OCI-LY7 (cell line): ENCODE results near the gene TMC1. TPM values are rescaled to one million over a fixed set of nuclear protein-coding genes. Genes with fewer than 3 reads are reported as not detected.

Experiments
- BruUV-seq: library from RNA; stranded (reverse); fragments of 400-500 nt; replicated peaks from 2 replicates; lab custom pipeline; 2021; lab: Mats Ljungman, UMichigan
- CTCF ChIA-PET: fragments of 300-600 bp; sonication (Branson Sonifier 250); formaldehyde crosslinking; loops from one replicate; lab custom pipeline; 2022; ENCODE audit warnings: antibody characterized with exemption; ENCODE audit not compliant: unreplicated experiment; lab: Charles Lee
- POLR2A ChIA-PET: fragments of 300-600 bp; sonication (Branson Sonifier 250); formaldehyde crosslinking; loops from one replicate; lab custom pipeline; 2022; ENCODE audit warnings: antibody characterized with exemption; lab: Charles Lee
- DNase-seq: peaks from one replicate; pipeline ENCODE4 v3.0.0-alpha.2; 2015; ENCODE audit warnings: low spot score
- H2AFZ ChIP-seq: fragments of 200-600 bp; sonication (generic), shearing (Covaris generic); 2 replicates; pipeline ENCODE4 v1.6.1; 2014; ENCODE audit warnings: mild to moderate bottlenecking, antibody characterized with exemption, low read length, moderate library complexity
- H3K27ac ChIP-seq: fragments of 200-600 bp; sonication (generic); 2 replicates; pipeline ENCODE4 v1.5.1; 2014; ENCODE audit warnings: mixed run types, low read depth, mild to moderate bottlenecking, moderate library complexity, low read length, inconsistent platforms; ENCODE audit not compliant: poor library complexity, severe bottlenecking
- H3K36me3 ChIP-seq: fragments of 200-600 bp; sonication (generic); 2 replicates; pipeline ENCODE4 v1.6.1; 2014; ENCODE audit warnings: mild to moderate bottlenecking, antibody characterized with exemption, low read length, moderate library complexity, mixed read lengths; ENCODE audit not compliant: insufficient read depth
- H3K4me1 ChIP-seq: fragments of 200-600 bp; sonication (generic); 2 replicates; pipeline ENCODE4 v1.5.1; 2014; ENCODE audit warnings: mild to moderate bottlenecking, low read length; ENCODE audit not compliant: insufficient read depth, poor library complexity, severe bottlenecking
- H3K4me2 ChIP-seq: fragments of 200-600 bp; sonication (generic); 2 replicates; pipeline ENCODE4 v1.6.1; 2014; ENCODE audit warnings: mild to moderate bottlenecking, low read length
- H3K4me3 ChIP-seq: fragments of 200-600 bp; sonication (generic); 2 replicates; pipeline ENCODE4 v1.5.1; 2014; ENCODE audit warnings: mild to moderate bottlenecking, low read depth, low read length; ENCODE audit not compliant: poor library complexity, severe bottlenecking
- H3K79me2 ChIP-seq: fragments of 200-600 bp; sonication (generic); 2 replicates; pipeline ENCODE4 v1.6.1; 2016; ENCODE audit warnings: low read depth, mild to moderate bottlenecking, low read length, moderate library complexity, mixed read lengths; ENCODE audit not compliant: insufficient read depth
- H3K9me2 ChIP-seq: fragments of 200-600 bp; sonication (generic); 2 replicates; pipeline ENCODE4 v1.6.1; 2016; ENCODE audit warnings: mild to moderate bottlenecking, low read length, mixed read lengths; ENCODE audit not compliant: insufficient read depth
- H3K9me3 ChIP-seq: fragments of 200-600 bp; sonication (generic); 2 replicates; pipeline ENCODE4 v1.6.1; 2014; ENCODE audit warnings: mild to moderate bottlenecking, mixed run types, low read length, mixed read lengths
- H4K20me1 ChIP-seq: fragments of 200-600 bp; sonication (generic); 2 replicates; pipeline ENCODE4 v1.6.1; 2014; ENCODE audit warnings: mild to moderate bottlenecking, antibody characterized with exemption, low read length, moderate library complexity, mixed read lengths; ENCODE audit not compliant: insufficient read depth
- CTCF ChIP-seq: fragments of 200-600 bp; sonication (generic); conservative IDR thresholded peaks from 2 replicates; pipeline ENCODE4 v1.5.1; 2014; ENCODE audit warnings: mild to moderate bottlenecking, antibody characterized with exemption, low read length, moderate library complexity, mixed read lengths
- EZH2phosphoT487 ChIP-seq: fragments of 200-600 bp; sonication (generic); IDR thresholded peaks from 2 replicates; pipeline ENCODE4 v1.6.1; 2018; ENCODE audit warnings: low read depth, borderline replicate concordance, mild to moderate bottlenecking, mixed run types, antibody characterized with exemption, low read length, moderate library complexity, mixed read lengths
- intact Hi-C: fragments of 100-400 bp; cut with micrococcal nuclease; formaldehyde crosslinking; loops from one replicate; pipeline ENCODE4 v1.10.0; 2022; ENCODE audit not compliant: unreplicated experiment
- total RNA-seq, 2 experiments: library from RNA; depleted of rRNA in 1 of 2; stranded (reverse); fragments of >200 nt in 1 of 2; shearing (Covaris generic) in 1 of 2; gene quantifications; 2 replicates each; pipeline ENCODE4 v1.2.3, GENCODE V29; 2014 to 2022

Gene TMC1
- total RNA-seq, 2 experiments from 2014 or later = not detected

DNA sequence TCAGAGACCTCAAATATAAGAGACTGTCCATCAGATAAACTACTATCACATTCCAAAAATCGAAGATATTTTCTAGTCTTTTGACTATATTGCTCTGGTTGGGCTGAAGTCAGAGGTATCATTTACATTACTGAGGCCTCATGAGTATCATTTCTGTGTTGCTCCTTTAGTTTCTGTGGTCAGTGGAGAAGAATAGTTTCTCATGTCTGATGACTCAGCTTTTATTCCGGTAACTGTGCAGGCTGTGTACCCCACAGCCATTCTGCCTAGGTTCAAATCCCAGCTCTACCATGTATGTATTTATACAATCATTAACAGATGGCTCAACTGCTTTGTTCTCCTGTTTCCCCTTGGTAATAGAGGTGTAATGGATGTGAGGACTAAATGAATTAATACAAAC is 252.2 kb downstream of the TMC1 start:
- Histone ChIP-seq H4K20me1 (no peaks in the 10 kb centered on the region), H3K9me3 (no peaks in the 10 kb centered on the region), H3K4me2 (no peak overlapping the region), H3K27ac (no peak overlapping the region), H3K4me1 (no peaks in the 10 kb centered on the region), H3K4me3 (no peak overlapping the region), H3K79me2 (no peaks in the 10 kb centered on the region), H3K9me2 (no peaks in the 10 kb centered on the region), H3K36me3 (no peaks in the 10 kb centered on the region), H2AFZ (no peak overlapping the region)
- intact Hi-C loops = no loop called here
- no peak for DNase-seq
- BruUV-seq = no TSS peak
- POLR2A ChIA-PET = interaction anchor here (0.7 kb wide), 1 partner anchor 15 kb away, joined by 5 read pairs; no protein-coding TSS in a partner anchor
- CTCF ChIA-PET = no interaction called here
- TF ChIP-seq CTCF (no peak), EZH2phosphoT487 (no peak)

DNA sequence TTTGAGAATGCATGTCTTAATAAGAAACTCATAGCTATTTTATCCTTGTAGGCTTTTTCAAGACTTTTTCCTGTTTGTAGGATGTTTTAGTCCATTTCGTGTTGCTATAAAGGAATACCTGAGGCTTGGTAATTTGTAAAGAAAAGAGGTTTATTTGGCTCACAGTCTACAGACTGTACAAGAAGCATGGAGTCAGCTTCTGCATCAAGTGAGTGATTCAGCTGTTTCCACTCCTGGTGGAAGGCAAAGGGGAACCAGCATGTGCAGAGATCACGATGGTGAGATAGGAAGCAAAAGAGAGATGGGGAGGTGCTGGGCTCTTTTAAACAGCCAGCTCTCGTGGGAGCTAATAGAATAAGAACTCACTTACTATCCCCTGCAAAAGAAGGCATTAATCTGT is 254.2 kb downstream of the TMC1 start:
- Histone ChIP-seq H2AFZ (no peak overlapping the region), H4K20me1 (no peaks in the 10 kb centered on the region), H3K9me3 (no peaks in the 10 kb centered on the region), H3K9me2 (no peaks in the 10 kb centered on the region), H3K4me2 (no peak overlapping the region), H3K79me2 (no peaks in the 10 kb centered on the region), H3K27ac (no peak overlapping the region), H3K4me3 (no peak overlapping the region), H3K36me3 (no peaks in the 10 kb centered on the region), H3K4me1 (no peaks in the 10 kb centered on the region)
- intact Hi-C loops = no loop called here
- TF ChIP-seq EZH2phosphoT487 (no peak), CTCF (no peak)
- no TSS peak for BruUV-seq
- ChIA-PET CTCF (no interaction called here), POLR2A (no interaction called here)
- no peak for DNase-seq

GRCh38 chr9:72779614-72780013 is 258.2 kb downstream of the TMC1 start:
- intact Hi-C loops = no loop called here
- Histone ChIP-seq H3K4me1 (no peaks in the 10 kb centered on the region), H3K27ac (no peak overlapping the region), H3K4me3 (no peak overlapping the region), H3K79me2 (no peaks in the 10 kb centered on the region), H3K4me2 (no peak overlapping the region), H3K36me3 (no peaks in the 10 kb centered on the region), H3K9me3 (no peaks in the 10 kb centered on the region), H2AFZ (no peak overlapping the region), H4K20me1 (no peaks in the 10 kb centered on the region), H3K9me2 (no peaks in the 10 kb centered on the region)
- no TSS peak for BruUV-seq
- CTCF ChIA-PET = no interaction called here
- POLR2A ChIA-PET = no interaction called here
- no peak for DNase-seq
- TF ChIP-seq EZH2phosphoT487 (no peak), CTCF (no peak)
